Glomerular endothelial cell (primary cell): ENCODE data around the gene TLL1. TPM values are rescaled to one million over a fixed set of nuclear protein-coding genes. Genes with fewer than 3 reads are reported as not detected.

Source experiments
- DNase-seq: peaks from one replicate; pipeline ENCODE4 v3.0.0-alpha.2; 2011; ENCODE audit warnings: low read depth, low spot score; ENCODE audit errors: extremely low read depth
- total RNA-seq: library from RNA; depleted of rRNA; stranded (reverse); fragments of >200 nt; gene quantifications from 2 replicates; pipeline ENCODE4 v1.2.3, GENCODE V29; 2015

The TLL1 gene
- total RNA-seq, 1 donor from 2014 or later = 2.9 TPM

- no peak for DNase-seq
These were observed 261.2 kb downstream of the TLL1 start for GRCh38 chr4:166134285-166134684.

GRCh38 chr4:166140951-166141350 is 267.9 kb downstream of the TLL1 start:
- DNase-seq = no peak

- DNase-seq = no peak
These were observed 270.2 kb downstream of the TLL1 start for GRCh38 chr4:166143227-166143626.

GRCh38 chr4:166144607-166145006 is 271.6 kb downstream of the TLL1 start:
- no peak for DNase-seq

GRCh38 chr4:166146806-166147540 is 273.9 kb downstream of the TLL1 start:
- no peak for DNase-seq
